Activated naive CD4-positive, alpha-beta T cell treated with anti-CD3 and anti-CD28 coated beads for 36 hours (primary cell): ENCODE measurements around the gene TSPAN12. TPM values are rescaled to one million over a fixed set of nuclear protein-coding genes. Genes with fewer than 3 reads are reported as not detected.

ENCODE experiments used
- CTCF ChIA-PET: fragments of 350-600 bp; sonication (Branson Sonifier 250); formaldehyde crosslinking; loops from one replicate; lab custom pipeline; 2021; ENCODE audit warnings: antibody characterized with exemption; lab: Charles Lee
- DNase-seq: peaks from one replicate; pipeline ENCODE4 v3.0.0-alpha.2; 2020
- H3K27ac Mint-ChIP-seq: one replicate; pipeline ENCODE4 v1.8.0; 2021; ENCODE audit warnings: mild to moderate bottlenecking, mixed read lengths
- H3K27me3 Mint-ChIP-seq: one replicate; pipeline ENCODE4 v1.8.0; 2021; ENCODE audit warnings: low read depth, mixed read lengths
- H3K36me3 Mint-ChIP-seq: one replicate; pipeline ENCODE4 v1.8.0; 2021; ENCODE audit warnings: low read depth, mixed read lengths
- H3K4me1 Mint-ChIP-seq: one replicate; pipeline ENCODE4 v1.8.0; 2021; ENCODE audit warnings: low read depth, mixed read lengths
- H3K4me3 Mint-ChIP-seq: one replicate; pipeline ENCODE4 v1.8.0; 2021; ENCODE audit warnings: mild to moderate bottlenecking, moderate library complexity, mixed read lengths
- H3K9me3 Mint-ChIP-seq: one replicate; pipeline ENCODE4 v1.8.0; 2021; ENCODE audit warnings: mixed read lengths
- intact Hi-C: fragments of 100-400 bp; cut with micrococcal nuclease; formaldehyde crosslinking; loops from one replicate; pipeline ENCODE4 v1.15.1; 2023
- total RNA-seq, 2 experiments: library from RNA; stranded (reverse); gene quantifications; one replicate each; pipeline ENCODE4 v1.2.3, GENCODE V29; 2021

The TSPAN12 gene
- total RNA-seq, 2 experiments from 2014 or later, result not detected

DNA sequence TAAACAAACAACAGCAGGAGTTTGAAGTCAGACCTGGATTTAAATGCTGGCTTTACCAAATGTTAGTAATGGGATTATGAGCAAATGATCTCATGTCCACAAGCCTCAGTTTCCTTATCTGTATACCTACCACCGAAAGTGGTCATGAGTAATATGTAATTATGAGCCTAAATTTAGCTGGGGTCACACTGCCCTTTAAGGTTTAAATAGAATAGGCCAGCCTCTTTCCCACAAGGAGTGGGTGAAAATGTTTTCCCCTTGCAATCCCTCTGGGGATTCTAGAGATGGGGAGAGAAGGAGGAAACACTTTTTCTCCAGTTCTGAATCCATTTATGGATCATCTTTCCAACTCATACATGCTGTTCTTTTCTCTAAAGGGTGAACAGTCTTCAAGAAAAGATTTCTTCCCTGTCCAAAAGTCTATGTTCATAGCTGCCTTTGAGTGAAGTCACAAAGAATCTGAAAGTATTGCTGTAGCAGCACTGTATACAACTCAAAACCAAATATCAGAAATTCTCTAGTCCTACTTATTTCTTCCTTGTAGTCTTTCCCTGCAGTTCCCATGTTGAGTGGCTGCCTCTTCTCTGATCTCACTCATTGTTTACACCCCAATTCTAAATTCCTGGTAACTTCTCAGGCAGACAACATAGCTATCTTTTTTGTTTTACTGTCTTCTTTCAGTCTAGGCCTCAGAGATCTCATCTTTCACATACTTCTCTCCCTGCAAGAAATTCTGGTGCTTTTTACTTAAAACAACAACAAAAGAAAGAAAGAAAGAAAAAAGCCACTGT, 7.4 kb upstream of the TSPAN12 start:
- Mint-ChIP-seq H3K27ac (no peak overlapping the region), H3K4me1 (no peaks in the 10 kb centered on the region), H3K36me3 (no peaks in the 10 kb centered on the region), H3K27me3 (peaks cover 31% of the 10 kb centered on the region), H3K4me3 (no peak overlapping the region), H3K9me3 (no peaks in the 10 kb centered on the region)
- intact Hi-C loops, result no loop called here
- CTCF ChIA-PET, result interaction anchor here (0.7 to 1.0 kb wide), 2 partner anchors 13 to 59 kb away, joined by 3 to 6 read pairs; no protein-coding TSS in a partner anchor
- no peak for DNase-seq

- Mint-ChIP-seq H3K36me3 (no peaks in the 10 kb centered on the region), H3K9me3 (no peaks in the 10 kb centered on the region), H3K4me3 (no peak overlapping the region), H3K27ac (no peak overlapping the region), H3K27me3 (peaks cover 38% of the 10 kb centered on the region), H3K4me1 (no peaks in the 10 kb centered on the region)
- CTCF ChIA-PET, result no interaction called here
- intact Hi-C loops, result no loop called here
- DNase-seq, result no peak
These were observed 6.4 kb upstream of the TSPAN12 start for GRCh38 chr7:120864141-120864900.

GRCh38 chr7:120862987-120863590, 5.1 kb upstream of the TSPAN12 start:
- DNase-seq, result no peak
- Mint-ChIP-seq H3K4me3 (no peak overlapping the region), H3K27ac (no peak overlapping the region), H3K4me1 (peaks cover under 1% of the 10 kb centered on the region), H3K9me3 (no peaks in the 10 kb centered on the region), H3K27me3 (peaks cover 49% of the 10 kb centered on the region), H3K36me3 (no peaks in the 10 kb centered on the region)
- CTCF ChIA-PET, result interaction anchor here (1.0 to 1.4 kb wide), 2 partner anchors 14 to 60 kb away, joined by 3 read pairs; no protein-coding TSS in a partner anchor
- intact Hi-C loops, result no loop called here

- intact Hi-C loops, result no loop called here
- H3K4me1 Mint-ChIP-seq, result peaks cover 11% of the 10 kb centered on the region
- no peaks in the 10 kb centered on the region for H3K9me3 Mint-ChIP-seq
- peaks cover 61% of the 10 kb centered on the region for H3K27me3 Mint-ChIP-seq
- H3K4me3 Mint-ChIP-seq, result no peak overlapping the region
- DNase-seq, result no peak
- CTCF ChIA-PET, result no interaction called here
- H3K27ac Mint-ChIP-seq, result no peak overlapping the region
- no peaks in the 10 kb centered on the region for H3K36me3 Mint-ChIP-seq
These were observed 2.2 kb upstream of the TSPAN12 start for GRCh38 chr7:120860156-120860555.

- peaks cover 66% of the 10 kb centered on the region for H3K27me3 Mint-ChIP-seq
- CTCF ChIA-PET, result no interaction called here
- no peaks in the 10 kb centered on the region for H3K9me3 Mint-ChIP-seq
- DNase-seq, result no peak
- intact Hi-C loops, result loop anchor here (5.0 kb wide), 2 partner anchors 67 to 223 kb away; no protein-coding TSS in a partner anchor
- peaks cover 11% of the 10 kb centered on the region for H3K4me1 Mint-ChIP-seq
- no peak overlapping the region for H3K4me3 Mint-ChIP-seq
- H3K36me3 Mint-ChIP-seq, result no peaks in the 10 kb centered on the region
- no peak overlapping the region for H3K27ac Mint-ChIP-seq
These were observed 1.5 kb upstream of the TSPAN12 start for GRCh38 chr7:120859459-120859858.

DNA sequence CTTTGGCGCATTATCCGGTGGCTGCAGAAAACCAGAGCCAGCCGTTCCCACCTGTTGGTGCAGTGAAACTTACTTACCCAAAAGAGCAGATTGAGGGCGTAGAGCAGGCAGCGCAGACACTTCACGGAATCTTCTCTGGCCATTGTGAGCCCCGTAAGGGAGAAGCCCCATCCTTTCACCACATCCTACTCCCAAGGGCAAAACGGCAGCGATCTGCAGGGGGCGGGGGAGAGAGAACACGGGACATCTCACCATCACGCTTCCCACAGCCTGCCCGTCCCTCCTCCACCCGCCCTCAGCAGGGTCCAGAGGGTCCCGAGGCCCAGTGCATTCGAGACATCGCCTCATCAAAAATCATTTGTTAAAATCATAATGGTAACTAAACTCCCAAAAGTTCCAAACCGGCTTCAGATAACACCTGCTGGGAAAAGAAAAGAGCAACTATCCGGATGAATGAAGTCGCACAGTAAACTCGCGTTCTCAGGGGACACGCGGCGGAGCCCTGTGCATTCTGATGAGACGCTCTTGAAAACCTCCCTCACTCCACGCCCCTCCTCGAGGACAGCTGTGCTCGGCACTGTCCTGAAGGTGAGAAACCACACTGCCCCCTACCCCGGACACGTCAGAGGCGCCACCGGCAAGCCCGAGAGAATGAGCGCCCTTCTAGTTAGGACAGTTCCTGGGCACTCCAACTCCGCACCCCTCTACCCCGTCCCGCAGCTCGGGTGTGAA, 1.2 kb downstream of the TSPAN12 start:
- peak; percentile 11 for DNase-seq
- peak overlapping the region; percentile 79 for H3K4me3 Mint-ChIP-seq
- CTCF ChIA-PET, result no interaction called here
- no peak overlapping the region for H3K27ac Mint-ChIP-seq
- H3K4me1 Mint-ChIP-seq, result peaks cover 11% of the 10 kb centered on the region
- no peaks in the 10 kb centered on the region for H3K9me3 Mint-ChIP-seq
- no peaks in the 10 kb centered on the region for H3K36me3 Mint-ChIP-seq
- H3K27me3 Mint-ChIP-seq, result peaks cover 56% of the 10 kb centered on the region
- intact Hi-C loops, result loop anchor here (1.0 to 5.0 kb wide), 6 partner anchors 50 to 540 kb away; partner anchors contain the start of genes FAM3C and ING3

- no peaks in the 10 kb centered on the region for H3K36me3 Mint-ChIP-seq
- peaks cover 53% of the 10 kb centered on the region for H3K27me3 Mint-ChIP-seq
- CTCF ChIA-PET, result no interaction called here
- intact Hi-C loops, result loop anchor here (2.0 to 5.0 kb wide), 3 partner anchors 64 to 253 kb away; no protein-coding TSS in a partner anchor
- H3K4me3 Mint-ChIP-seq, result peak overlapping the region; percentile 79
- DNase-seq, result no peak
- no peak overlapping the region for H3K27ac Mint-ChIP-seq
- peaks cover 11% of the 10 kb centered on the region for H3K4me1 Mint-ChIP-seq
- no peaks in the 10 kb centered on the region for H3K9me3 Mint-ChIP-seq
These were observed 1.7 kb downstream of the TSPAN12 start for GRCh38 chr7:120856198-120856597.

- H3K27ac Mint-ChIP-seq, result no peak overlapping the region
- CTCF ChIA-PET, result interaction anchor here (1.2 to 1.4 kb wide), 2 partner anchors 13 to 61 kb away, joined by 3 to 6 read pairs; no protein-coding TSS in a partner anchor
These were observed 5.2 kb downstream of the TSPAN12 start for GRCh38 chr7:120852700-120853099.

GRCh38 chr7:120843109-120843508, 14.8 kb downstream of the TSPAN12 start:
- peaks cover 5% of the 10 kb centered on the region for H3K27me3 Mint-ChIP-seq
- no peaks in the 10 kb centered on the region for H3K36me3 Mint-ChIP-seq
- no peaks in the 10 kb centered on the region for H3K4me1 Mint-ChIP-seq
- intact Hi-C loops, result no loop called here
- CTCF ChIA-PET, result no interaction called here
- no peak for DNase-seq
- no peak overlapping the region for H3K27ac Mint-ChIP-seq
- no peak overlapping the region for H3K4me3 Mint-ChIP-seq
- H3K9me3 Mint-ChIP-seq, result no peaks in the 10 kb centered on the region

More at GRCh38 chr7:120852700-120853099, 5.2 kb downstream of the TSPAN12 start:
- Mint-ChIP-seq H3K27me3 (peaks cover 34% of the 10 kb centered on the region), H3K9me3 (no peaks in the 10 kb centered on the region), H3K4me1 (peaks cover 9% of the 10 kb centered on the region), H3K4me3 (no peak overlapping the region), H3K36me3 (no peaks in the 10 kb centered on the region)
- no peak for DNase-seq
- intact Hi-C loops, result no loop called here

GRCh38 chr7:120842121-120842621, 15.8 kb downstream of the TSPAN12 start:
- H3K4me3 Mint-ChIP-seq, result no peak overlapping the region
- no peaks in the 10 kb centered on the region for H3K36me3 Mint-ChIP-seq
- intact Hi-C loops, result no loop called here
- no peak overlapping the region for H3K27ac Mint-ChIP-seq
- CTCF ChIA-PET, result interaction anchor here (0.8 kb wide), 1 partner anchor 49 kb away, joined by 3 read pairs; no protein-coding TSS in a partner anchor
- H3K27me3 Mint-ChIP-seq, result peaks cover 8% of the 10 kb centered on the region
- no peak for DNase-seq
- no peaks in the 10 kb centered on the region for H3K4me1 Mint-ChIP-seq
- H3K9me3 Mint-ChIP-seq, result no peaks in the 10 kb centered on the region

DNA sequence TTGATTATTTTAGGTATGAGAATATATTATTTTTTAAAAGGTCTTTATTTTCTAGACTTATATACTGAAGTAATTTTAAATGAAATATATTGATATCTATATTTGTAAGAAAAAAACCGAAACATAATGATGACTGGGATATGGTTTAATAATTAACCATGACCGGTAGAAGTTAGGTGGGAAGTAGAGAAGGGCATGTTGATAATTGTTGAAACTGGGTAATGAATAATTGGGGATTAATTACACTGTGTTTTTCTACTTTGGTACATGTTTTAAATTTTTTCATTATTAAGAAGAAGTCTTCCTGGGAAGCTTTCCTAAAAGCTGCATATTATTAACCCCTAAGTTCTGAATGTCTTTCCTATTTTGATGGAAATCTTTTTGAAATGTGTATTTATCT, 16.3 kb downstream of the TSPAN12 start:
- no peak for DNase-seq
- Mint-ChIP-seq H3K9me3 (no peaks in the 10 kb centered on the region), H3K27me3 (peaks cover 8% of the 10 kb centered on the region), H3K4me3 (no peak overlapping the region), H3K4me1 (no peaks in the 10 kb centered on the region), H3K36me3 (no peaks in the 10 kb centered on the region), H3K27ac (no peak overlapping the region)
- intact Hi-C loops, result no loop called here
- CTCF ChIA-PET, result interaction anchor here (0.8 kb wide), 1 partner anchor 49 kb away, joined by 3 read pairs; no protein-coding TSS in a partner anchor
